Stimulated activated CD8-positive, alpha-beta memory T cell treated with anti-CD3 and anti-CD28 coated beads, Interleukin-4, amount 100 ng/mL, for 4 hours (primary cell): Measurements from ENCODE around the gene BUD13.
"Not testable (repeated sequence)": the region's sequence is repeated elsewhere in the genome, so short reads cannot be mapped to it uniquely, and the experiment has no call there.

Experiments
- DNase-seq, 2 donors: peaks; one replicate each; pipeline ENCODE4 v3.0.0-alpha.2; 2020; ENCODE audit warnings: low read depth in 2 of 2, low spot score in 1 of 2

The BUD13 gene, protein sequence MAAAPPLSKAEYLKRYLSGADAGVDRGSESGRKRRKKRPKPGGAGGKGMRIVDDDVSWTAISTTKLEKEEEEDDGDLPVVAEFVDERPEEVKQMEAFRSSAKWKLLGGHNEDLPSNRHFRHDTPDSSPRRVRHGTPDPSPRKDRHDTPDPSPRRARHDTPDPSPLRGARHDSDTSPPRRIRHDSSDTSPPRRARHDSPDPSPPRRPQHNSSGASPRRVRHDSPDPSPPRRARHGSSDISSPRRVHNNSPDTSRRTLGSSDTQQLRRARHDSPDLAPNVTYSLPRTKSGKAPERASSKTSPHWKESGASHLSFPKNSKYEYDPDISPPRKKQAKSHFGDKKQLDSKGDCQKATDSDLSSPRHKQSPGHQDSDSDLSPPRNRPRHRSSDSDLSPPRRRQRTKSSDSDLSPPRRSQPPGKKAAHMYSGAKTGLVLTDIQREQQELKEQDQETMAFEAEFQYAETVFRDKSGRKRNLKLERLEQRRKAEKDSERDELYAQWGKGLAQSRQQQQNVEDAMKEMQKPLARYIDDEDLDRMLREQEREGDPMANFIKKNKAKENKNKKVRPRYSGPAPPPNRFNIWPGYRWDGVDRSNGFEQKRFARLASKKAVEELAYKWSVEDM

DNA sequence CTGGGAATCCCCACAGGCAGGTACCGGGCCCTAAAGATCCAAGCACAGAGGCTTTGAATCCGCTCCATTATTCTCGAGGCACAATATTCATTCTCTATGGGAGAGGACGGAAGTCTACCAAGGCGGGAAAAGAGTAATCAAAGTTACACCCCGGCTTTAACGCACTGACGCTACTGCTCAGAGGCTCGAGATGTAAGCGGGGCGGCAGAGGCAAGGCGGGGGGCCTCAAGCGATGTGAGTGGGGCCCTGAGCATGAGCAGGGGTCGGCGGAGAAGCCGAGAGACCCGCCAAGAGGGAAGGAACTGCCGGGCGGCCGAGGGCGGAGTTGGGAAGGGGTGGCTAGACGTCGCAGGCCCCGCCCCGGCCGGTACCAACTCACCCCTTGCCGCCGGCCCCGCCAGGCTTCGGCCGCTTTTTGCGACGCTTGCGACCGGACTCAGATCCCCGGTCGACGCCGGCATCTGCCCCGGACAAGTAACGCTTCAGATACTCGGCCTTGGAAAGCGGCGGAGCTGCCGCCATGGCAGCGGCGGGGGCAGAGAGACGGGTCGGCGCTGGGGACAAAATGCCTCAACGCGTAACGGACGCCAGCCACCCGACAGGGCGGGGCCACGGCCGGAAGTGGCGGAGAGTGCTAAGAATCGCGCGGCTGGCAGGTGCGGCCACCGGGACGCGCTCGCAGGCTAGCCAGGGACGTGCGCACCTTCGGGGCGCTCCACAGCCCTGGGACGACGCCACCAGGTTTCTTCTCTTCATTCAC lies at the start of gene BUD13:
Gene BUD13 (minus strand): TSS at position 545 of the 760 bp plus-strand sequence. CDS start 23 bp downstream, at position 522.
- peak; percentile 85 to 86 for DNase-seq

DNA sequence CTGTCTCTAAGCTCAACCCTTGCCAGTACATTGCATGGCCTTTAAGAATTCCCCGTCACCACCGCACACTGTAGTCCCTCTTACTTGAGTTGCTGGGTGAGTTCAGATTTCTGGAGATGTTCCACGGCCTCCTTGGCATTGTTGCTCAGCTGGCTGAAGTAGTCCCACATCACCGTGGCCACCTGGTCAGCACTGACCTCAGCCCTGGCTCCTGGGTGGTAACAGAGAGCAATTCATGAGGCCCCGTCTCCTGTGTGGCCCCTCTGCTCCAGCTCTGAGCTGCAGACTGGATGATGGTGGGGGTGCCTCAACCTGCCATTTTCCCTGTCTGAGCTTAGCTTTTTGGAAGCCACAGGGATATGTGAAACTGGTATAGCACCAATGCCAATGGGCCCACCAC lies 49.8 kb upstream of the BUD13 start:
- DNase-seq, result no peak

DNA sequence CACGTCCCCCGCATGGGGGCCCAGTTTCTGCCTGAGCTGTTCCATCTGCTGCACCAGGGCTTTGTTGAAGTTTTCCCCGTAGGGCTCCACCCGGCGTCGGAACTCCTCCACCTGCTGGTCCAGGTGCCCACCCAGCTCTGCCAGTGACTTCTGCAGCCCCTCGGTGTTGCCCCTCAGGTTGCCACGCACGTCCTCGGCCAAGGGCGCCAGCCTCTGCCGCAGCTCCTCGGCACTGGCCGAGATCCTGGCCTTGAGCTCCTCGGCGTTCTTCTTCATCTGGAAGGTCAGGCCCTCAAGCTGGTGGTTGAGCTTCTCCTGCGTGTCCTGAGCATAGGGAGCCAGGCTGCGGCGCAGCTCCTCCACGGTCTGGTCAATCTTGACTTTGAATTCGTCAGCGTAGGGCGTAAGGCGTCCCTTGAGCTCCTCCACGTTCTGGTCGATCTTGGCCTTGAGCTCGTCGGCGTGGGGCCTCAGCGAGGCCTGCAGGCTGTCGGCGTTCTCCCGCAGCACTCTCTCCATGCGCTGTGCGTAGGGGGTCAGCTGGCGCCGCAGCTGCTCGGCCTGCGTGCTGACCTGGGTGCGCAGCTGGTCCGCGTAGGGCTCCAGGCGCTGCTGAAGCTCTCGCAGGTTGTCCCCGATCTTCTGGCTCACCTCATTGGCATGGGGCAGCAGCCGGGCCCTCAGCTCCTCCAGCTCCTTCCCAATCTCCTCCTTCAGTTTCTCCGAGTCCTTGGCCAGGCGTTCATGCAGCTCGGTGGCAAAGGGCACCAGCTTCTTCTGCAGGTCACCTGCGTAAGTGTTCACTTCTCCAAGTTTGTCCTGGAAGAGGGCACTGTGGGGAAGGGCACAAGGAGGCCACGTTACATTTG lies 48.5 kb upstream of the BUD13 start:
- DNase-seq, result no peak

DNA sequence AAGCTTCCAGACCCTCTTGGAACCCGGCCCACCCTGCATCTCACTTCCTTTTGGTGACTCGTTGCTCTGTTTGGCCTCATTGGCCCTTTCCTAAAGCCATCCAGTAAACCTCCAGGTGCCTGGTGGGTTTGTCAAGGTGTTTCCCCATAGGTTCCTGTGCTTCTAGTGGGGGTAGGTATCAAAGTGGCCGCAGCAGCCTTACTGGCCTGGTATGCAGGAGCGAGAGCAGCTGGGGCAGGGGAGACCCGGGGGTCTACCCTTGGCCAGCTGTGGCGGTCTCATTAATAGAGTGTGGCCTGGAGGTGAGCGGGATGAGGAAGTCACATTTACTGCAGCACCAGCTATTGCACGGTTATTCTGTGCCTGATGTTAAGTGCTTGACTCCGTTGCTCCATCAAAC lies 46.3 kb upstream of the BUD13 start:
- DNase-seq, result no peak

DNA sequence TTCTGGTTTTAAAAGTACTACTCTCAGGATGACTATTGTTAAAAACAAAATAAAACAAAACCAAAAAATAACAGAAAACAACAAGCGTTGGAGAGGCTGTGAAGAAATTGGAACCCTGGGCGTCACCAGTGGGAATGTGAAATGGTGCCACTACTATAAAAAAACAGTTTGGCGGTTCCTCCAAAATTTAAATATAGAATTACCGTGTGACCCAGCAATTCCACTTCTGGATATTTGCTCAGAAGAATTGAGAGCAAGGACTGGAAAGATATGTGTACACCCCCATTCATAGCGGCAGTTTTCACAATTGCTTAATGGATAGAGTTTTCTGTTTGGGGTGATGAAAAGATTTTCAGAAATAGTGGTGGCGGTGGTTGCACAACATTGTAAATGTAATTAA lies 41.7 kb upstream of the BUD13 start:
- DNase-seq, result no peak

DNA sequence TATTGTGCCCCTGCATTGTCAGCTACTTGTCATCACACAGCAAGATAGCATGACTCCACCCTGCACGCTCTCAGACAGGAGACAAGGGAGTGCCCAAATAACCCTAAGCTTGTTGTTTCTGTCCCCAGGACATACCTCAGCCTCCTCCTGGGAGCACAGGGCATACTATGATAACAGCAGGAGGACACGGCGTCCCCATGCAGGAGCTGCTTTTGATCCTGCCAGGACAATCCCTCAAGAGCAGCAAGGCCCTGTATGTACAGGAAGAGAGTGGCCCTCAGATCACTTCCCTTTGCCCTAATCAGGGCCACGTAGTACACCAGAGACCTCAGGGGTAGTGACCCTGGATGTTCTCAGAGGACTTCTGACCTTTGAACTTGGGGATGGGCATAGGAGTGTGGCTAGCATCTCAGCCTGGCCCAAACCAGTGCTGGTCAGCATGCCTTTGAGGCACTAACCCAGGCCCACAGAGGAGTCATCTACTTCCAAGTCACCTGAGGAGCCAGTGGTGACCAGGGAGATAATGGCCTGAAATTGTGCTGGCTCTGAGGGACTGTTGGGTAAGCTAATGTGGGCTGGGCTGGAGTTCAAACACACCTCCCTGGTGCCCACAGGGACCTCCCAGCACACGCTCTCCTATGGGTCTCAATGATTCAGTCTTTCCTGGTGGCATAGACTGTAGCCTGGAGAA lies 41.1 kb upstream of the BUD13 start:
- no peak for DNase-seq

DNA sequence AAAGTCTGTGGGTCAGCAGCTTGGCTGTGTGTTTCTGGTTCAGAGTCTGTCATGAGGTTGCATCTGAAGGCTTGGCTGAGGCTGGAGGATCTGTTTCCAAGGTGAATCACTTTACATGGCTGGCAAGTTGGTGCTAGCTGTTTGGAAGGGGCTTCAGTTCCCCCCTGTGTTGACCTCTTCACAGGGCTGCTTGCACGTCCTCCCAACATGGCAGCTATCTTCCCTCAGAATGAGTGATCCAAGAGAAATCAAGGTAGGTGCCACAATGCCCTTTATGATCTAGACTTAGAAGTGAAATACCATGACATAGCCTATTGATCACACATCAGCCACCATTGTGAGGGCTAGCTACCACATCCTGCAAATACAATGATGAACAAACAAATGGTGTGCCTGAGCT lies 40.4 kb upstream of the BUD13 start:
- no peak for DNase-seq

DNA sequence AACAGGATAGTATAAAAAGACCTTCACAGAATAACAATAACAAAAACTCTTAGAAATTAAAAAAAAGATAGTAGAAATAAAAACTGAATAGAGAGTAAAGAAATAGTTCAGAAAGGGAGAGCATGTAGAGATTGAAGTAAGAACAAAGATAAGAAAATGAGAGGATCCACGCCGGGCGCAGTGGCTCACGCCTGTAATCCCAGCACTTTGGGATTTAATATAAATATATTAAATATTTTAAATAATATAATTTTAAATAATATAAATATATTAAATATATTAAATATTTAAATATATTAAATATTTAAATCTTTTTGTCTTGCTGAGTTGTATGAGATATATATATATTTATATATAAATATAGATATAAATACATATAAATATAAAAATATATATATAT lies 39.3 kb upstream of the BUD13 start:
- DNase-seq, result no peak

DNA sequence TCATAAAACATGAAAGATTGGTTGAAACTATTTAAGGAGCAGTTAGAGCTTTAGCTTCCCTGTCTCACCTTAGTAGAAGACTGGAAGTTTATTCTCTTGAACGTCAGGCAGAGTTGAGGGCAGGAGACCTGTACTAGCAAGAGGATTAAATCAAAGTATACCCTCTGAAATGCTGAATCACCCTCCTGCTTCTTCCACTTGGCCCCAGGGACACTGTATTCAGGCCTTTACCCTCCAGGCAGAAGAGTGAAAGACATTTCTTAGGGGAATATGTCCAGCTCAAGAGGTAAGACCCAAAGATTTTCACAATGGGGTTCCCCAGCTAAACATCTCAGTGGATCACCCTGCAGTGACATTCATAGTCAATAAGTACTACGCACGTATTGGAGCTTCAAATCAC lies 38.4 kb upstream of the BUD13 start:
- no peak for DNase-seq

DNA sequence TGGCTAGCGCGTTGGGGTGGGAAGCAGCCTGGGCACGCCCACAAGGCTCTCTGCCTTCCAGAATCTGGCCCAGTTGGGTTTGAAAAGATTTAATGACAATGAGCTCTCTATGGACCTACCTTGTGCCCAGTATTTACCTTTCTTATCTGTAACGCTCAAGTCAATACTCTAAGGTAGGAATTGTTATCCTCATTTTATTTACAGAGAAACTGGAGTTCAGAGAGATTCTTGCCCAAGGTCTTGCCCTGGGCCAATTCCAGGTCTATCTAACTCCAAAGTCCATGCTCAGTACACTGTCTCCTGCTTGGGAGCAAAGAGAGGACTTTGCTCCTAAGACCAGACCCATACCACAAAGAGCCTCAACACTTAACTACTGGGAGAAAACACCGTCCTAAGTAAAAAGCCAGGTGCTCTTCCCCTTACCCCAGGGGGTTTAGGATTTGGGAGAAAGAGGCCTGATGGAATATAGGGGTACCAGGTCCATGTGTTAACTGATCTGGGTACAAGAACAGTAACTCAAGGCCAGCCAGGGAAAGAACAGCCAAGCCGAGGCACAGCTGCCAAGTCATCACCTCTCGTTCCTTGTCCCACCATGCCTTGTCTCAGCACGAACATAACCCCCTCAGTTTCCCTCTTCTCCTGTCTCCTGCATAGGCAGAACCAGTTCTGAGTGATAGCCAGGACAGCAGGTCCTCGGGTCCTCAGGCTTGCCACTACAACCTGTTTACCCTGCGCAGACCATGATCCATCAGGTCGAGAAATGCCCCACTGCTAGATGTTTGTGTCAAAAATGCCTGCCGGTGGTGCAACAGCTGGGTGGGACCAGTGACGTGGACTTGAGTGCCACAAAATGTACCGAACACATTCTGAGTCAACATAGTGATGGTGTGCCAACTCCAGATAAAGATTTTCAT lies 35.7 kb upstream of the BUD13 start:
- DNase-seq, result no peak

DNA sequence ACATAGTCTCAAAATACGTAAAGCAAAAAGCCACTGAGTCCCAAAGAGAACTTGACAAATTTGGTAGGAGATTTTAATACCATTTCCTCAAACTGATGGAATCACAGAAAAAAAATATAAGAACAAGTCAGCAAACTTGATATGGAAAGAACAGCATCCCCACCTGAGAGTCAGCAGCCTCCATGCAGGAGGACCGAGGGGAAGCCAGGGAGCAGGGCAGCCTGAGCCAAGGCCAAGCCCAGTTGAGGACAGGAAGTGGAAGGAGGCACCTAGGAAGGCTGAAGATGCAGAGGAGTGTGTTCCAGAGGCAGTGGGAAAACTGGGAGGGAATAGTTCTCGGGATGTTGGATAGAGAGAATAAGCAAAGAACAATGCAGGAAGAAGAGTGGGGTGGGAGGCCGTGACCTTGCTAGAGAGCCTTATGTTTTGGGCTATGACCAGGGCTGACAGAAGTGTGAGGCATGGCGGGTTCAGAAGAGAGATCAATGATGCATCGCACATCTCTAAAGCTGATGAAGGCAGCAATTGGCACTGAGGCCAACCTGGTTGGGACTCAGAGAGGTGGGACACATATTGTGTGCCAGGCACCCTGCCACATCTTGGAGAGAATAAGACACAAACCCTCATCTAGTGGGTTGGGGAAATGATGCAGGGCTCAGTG lies 34.9 kb upstream of the BUD13 start:
- no peak for DNase-seq

DNA sequence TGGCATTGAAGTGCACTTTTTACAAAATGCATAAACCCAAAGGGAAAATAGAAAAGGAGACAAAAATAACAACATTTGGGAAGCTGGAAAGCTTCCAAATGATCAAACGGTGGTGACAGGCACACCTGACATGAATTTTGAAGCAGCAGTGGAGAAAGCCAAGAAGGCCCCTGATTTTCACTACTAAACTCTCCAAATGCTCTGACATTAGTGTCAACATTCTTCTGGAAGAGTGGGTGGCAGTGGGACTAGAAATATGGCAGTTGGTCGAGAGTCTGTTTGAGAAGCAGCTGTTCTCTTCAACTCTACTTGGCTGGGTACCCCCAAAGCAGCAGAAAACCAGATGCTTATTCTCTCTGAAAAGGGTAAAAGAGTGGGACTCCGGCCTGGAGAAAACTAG lies 31.2 kb upstream of the BUD13 start:
- no peak for DNase-seq

DNA sequence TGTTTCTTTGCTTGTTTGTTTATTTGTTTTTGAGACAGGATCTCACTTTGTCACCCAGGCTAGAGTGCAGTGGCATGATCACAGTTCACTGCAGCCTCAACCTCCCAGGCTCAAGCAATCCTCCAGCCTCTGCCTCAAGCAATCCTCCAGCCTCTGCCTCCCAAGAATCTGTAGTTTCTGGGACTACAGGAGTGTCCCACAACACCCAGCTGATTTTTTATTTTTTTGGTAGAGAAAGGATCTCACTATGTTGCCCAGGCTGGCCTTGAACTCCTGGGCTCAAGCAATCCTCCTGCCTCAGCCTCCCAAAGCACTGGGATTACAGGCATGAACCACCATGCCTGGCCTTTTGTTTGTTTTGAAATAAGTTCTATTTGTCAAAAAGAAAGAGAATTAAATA lies 28.9 kb upstream of the BUD13 start:
- DNase-seq, result not testable (repeated sequence)

DNA sequence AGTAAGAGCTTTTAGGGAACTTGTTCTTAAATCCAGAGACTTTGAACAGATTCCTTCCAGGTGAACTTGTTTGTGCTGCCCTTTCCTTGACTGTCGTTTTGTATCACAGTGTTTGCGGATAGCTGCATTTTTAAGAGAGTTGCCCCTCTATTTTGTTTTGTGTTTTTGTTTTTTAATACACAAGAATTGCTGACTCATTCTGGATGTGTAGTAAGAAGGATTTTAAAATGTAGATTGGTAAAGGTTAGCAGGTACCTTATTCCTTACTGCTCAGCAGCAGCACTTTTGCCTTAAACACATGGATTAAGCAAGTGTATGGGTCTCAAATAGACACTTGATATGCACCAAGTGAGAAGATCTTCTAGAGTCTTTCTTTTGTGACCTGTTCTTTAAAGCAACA lies 27.8 kb upstream of the BUD13 start:
- no peak for DNase-seq

DNA sequence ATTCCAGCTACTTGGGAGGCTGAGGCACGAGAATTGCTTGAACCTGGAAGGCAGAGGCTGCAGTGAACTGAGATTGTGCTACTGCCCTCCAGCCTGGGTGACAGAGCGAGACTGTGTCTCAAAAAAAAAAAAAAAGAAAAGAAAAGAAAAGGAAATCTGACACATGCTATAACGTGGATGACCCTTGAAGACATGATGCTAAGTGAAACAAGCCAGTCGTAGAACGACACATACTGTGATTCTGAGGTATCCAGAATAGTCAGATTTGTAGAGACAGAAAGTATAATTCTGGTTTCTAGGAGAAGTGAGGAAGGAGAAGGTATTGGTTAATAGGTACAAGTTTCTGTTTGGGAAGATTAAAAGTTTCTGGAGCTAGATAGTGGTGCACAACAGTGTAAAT lies 25.6 kb upstream of the BUD13 start:
- no peak for DNase-seq

DNA sequence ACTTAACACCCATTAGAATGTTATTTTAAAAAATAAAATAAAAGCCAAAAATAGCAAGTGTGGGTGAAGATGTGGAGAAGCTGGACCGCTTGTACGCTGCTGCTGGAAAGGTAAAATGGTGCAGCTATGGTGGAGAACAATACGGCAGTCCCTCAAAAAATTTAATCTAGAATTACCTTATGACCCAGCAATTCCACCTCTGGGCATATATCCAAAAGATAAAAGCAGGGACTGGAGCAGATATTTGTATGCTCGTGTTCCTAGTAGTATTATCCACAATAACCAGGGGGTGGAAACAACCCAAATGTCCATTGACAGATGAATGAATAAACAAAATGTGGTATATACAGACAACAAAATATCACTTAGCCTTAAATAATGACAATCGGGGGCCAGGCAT lies 25.0 kb upstream of the BUD13 start:
- DNase-seq, result no peak

DNA sequence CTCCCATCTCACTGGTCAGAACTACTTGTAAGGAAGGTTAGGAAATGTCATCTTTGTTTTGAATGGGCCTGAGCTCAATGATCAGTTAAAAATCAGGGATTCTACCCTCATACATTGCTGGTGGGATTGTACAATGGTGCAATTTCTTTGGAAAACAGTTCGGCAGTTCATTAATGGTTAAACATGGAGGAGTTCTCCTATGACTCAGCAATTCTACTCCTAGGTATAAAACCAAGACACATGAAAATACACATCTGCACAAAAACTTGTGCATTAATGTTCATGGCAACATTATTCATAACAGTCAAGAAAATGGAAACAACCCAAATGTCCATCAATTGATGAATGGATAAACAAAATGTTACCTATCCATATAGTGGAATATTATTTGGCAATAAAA lies 23.8 kb upstream of the BUD13 start:
- no peak for DNase-seq

DNA sequence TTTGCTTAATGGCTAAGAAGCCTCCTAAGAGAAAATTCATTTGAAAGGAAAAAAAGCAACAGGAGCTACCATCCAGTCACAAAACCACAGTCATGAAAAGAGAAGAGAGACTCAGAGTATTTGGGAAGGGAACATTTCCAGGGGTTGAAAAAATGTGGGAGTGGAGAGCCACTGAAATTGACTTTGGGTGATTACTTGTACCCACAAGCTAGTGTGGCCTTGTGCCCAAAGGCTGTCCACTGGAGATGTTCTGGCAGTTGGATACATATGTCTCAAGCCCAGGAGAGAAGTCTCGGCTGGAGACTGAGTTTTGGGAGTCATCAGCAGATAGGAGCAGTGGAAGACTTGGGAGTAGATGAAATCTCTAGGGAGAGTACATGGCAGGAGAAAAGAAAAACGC lies 22.1 kb upstream of the BUD13 start:
- no peak for DNase-seq

DNA sequence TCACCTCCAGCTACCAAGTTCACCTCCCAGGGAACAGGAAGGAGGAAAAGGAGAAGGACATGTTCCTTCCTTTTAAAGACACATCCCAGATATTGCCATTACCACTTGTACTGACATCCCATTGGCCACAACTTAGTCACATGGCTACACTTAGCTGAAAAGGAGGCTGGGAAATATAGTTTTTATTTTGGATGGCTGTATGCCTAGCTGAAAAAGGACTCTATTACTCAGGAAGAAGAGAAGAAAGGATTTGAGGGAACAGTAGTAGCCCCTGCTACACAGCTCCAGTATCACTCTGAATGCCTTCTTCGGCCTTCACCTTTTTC lies 20.9 kb upstream of the BUD13 start:
- DNase-seq, result no peak
